HepG2 (cell line): ENCODE data around the gene GCG. TPM values are rescaled to one million over a fixed set of nuclear protein-coding genes. Genes with fewer than 3 reads are reported as not detected.

ENCODE experiments used
- HNF4G ChIP-seq, 2 experiments: sonication (generic) in 1 of 2; formaldehyde crosslinking in 1 of 2; IDR thresholded peaks; 2 replicates each; pipeline versions ENCODE4 v1.4.0 to v1.6.1; 2011 to 2020; ENCODE audit warnings: borderline replicate concordance in 2 of 2, low read depth in 2 of 2, mild to moderate bottlenecking in 2 of 2, low read length in 1 of 2, missing genetic modification reagents in 1 of 2, moderate library complexity in 1 of 2
- HNRNPK ChIP-seq: fragments of 200-400 bp; formaldehyde crosslinking; IDR thresholded peaks from 2 replicates; pipeline ENCODE4 v1.6.1; 2018; ENCODE audit warnings: low read length, low read depth, moderate library complexity, mild to moderate bottlenecking; ENCODE audit not compliant: poor library complexity, severe bottlenecking
- ISL2 ChIP-seq: sonication (generic); formaldehyde crosslinking; IDR thresholded peaks from 2 replicates; pipeline ENCODE4 v1.5.0; 2020; ENCODE audit warnings: missing genetic modification reagents
- MBD4 ChIP-seq: IDR thresholded peaks from 2 replicates; pipeline ENCODE4 v1.6.1; 2012; ENCODE audit warnings: low read length, inconsistent platforms, borderline replicate concordance
- MIXL1 ChIP-seq: IDR thresholded peaks from 2 replicates; pipeline ENCODE4 v1.6.1; 2016
- NKX3-1 ChIP-seq: sonication (generic); formaldehyde crosslinking; IDR thresholded peaks from 2 replicates; pipeline ENCODE4 v1.5.0; 2020; ENCODE audit warnings: missing genetic modification reagents
- PHF8 ChIP-seq: sonication (generic); formaldehyde crosslinking; IDR thresholded peaks from 2 replicates; pipeline ENCODE4 v1.5.0; 2020; ENCODE audit warnings: missing genetic modification reagents
- SIX4 ChIP-seq: sonication (generic); formaldehyde crosslinking; IDR thresholded peaks from 2 replicates; pipeline ENCODE4 v1.4.0; 2020; ENCODE audit warnings: missing genetic modification reagents
- TEAD3 ChIP-seq: optimal IDR thresholded peaks from 2 replicates; pipeline ENCODE3; 2016; ENCODE audit warnings: borderline replicate concordance
- ZBTB1 ChIP-seq: sonication (generic); formaldehyde crosslinking; IDR thresholded peaks from 2 replicates; pipeline ENCODE4 v1.4.0; 2020; ENCODE audit warnings: missing genetic modification reagents, borderline replicate concordance
- ZBTB43 ChIP-seq: sonication (generic); formaldehyde crosslinking; conservative IDR thresholded peaks from 2 replicates; pipeline ENCODE4 v1.4.0; 2020; ENCODE audit warnings: missing genetic modification reagents
- ZFP41 ChIP-seq: sonication (generic); formaldehyde crosslinking; IDR thresholded peaks from 2 replicates; pipeline ENCODE4 v1.4.0; 2020; ENCODE audit warnings: mild to moderate bottlenecking, missing genetic modification reagents, borderline replicate concordance
- ZHX1 ChIP-seq: sonication (generic); formaldehyde crosslinking; IDR thresholded peaks from 2 replicates; pipeline ENCODE4 v1.8.1; 2022; ENCODE audit warnings: low read depth, mild to moderate bottlenecking, missing genetic modification reagents
- ZNF253 ChIP-seq: sonication (generic); formaldehyde crosslinking; IDR thresholded peaks from 2 replicates; pipeline ENCODE4 v1.8.0; 2022; ENCODE audit warnings: mild to moderate bottlenecking, missing genetic modification reagents, borderline replicate concordance
- ZNF333 ChIP-seq: sonication (generic); formaldehyde crosslinking; IDR thresholded peaks from 2 replicates; pipeline ENCODE4 v1.4.0; 2020; ENCODE audit warnings: mild to moderate bottlenecking, missing genetic modification reagents, borderline replicate concordance
- ZNF343 ChIP-seq: sonication (generic); formaldehyde crosslinking; IDR thresholded peaks from 2 replicates; pipeline ENCODE4 v1.4.0; 2020; ENCODE audit warnings: mild to moderate bottlenecking, missing genetic modification reagents
- polyA plus RNA-seq, 8 experiments: library from polyadenylated mRNA; depleted of rRNA in 3 of 8; stranded (reverse) in 7 of 8; unstranded in 1 of 8; fragments of >200 nt; fragmentation: Illumina TruSeq in 4 of 8; extraction: Trizol in 4 of 8; gene quantifications; 2 replicates each; pipeline versions ENCODE4 v1.2.1 to v1.2.3, GENCODE V29; 2011 to 2016; ENCODE audit warnings: low read depth in 4 of 8, missing spikeins in 1 of 8, mixed read lengths in 1 of 8; ENCODE audit not compliant: insufficient read depth in 1 of 8
- total RNA-seq, 5 experiments: library from RNA; depleted of rRNA; stranded (reverse); fragments of >200 nt; fragmentation: Illumina TruSeq; extraction: Trizol; gene quantifications; 2 replicates each; pipeline ENCODE4 v1.2.3, GENCODE V29; 2016; ENCODE audit warnings: low read depth in 1 of 5
- TF ChIP-seq, protein P1 (sequence below): sonication (generic); formaldehyde crosslinking; IDR thresholded peaks from 2 replicates; pipeline ENCODE4 v1.4.0; 2020; ENCODE audit warnings: missing genetic modification reagents, borderline replicate concordance
- TF ChIP-seq, protein P2 (sequence below): IDR thresholded peaks from 2 replicates; pipeline ENCODE4 v1.6.1; 2016; ENCODE audit warnings: low read depth, missing genetic modification reagents, missing compliant biosample characterization

The GCG gene
- total and polyA plus RNA-seq, 2 of the 13 experiments (the other 11 are each of a cell fraction or from before 2014, with no cell fraction given) = not detected

DNA sequence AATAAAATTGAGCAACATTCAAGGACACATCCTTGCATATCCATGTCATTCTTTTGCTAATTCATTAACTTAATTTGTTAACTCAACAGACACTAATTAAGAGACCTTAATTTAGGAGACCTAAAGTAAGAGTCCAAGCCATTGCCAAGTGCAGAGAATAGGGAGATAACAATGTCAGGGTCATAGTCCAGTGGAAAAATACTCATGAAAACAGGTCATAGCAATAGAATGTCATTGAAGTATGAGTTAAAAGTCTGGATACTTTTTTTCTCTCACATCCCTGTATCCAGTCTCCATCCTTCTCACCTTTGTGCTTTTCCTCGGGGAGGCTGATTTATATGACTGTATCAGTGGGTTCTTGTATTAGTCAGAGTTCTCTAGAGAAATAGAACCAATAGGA is 51.5 kb downstream of the GCG start (continued):
- TF ChIP-seq ZHX1 (CRISPR knock-in tag) (no peak), ZBTB1 (no peak), ZNF333 (CRISPR knock-in tag) (no peak), HNF4G (IDR thresholded peaks at IDR 0.05; ENCODE audit: borderline replicate concordance, low read depth, low read length) (peak; percentile 68), HNF4G (CRISPR knock-in tag; IDR thresholded peaks at IDR 0.05; ENCODE audit: borderline replicate concordance, low read depth) (no peak), ISL2 (CRISPR knock-in tag) (peak; percentile 48; the same call in 1 of the 2 replicates), NKX3-1 (CRISPR knock-in tag) (no peak), HNRNPK (no peak), MBD4 (no peak; the same call in 1 of the 2 replicates), ZNF343 (no peak), ZFP41 (CRISPR knock-in tag) (no peak), MIXL1 (CRISPR knock-in tag) (0 out of 2 replicates have a peak, but pooled peaks have one; percentile 40), TEAD3 (no peak), PHF8 (CRISPR knock-in tag) (no peak), ZNF253 (CRISPR knock-in tag) (no peak), SIX4 (CRISPR knock-in tag) (0 out of 2 replicates have a peak, but pooled peaks have one; percentile 14), ZBTB43 (CRISPR knock-in tag) (no peak)
- TF ChIP-seq, protein P1, sequence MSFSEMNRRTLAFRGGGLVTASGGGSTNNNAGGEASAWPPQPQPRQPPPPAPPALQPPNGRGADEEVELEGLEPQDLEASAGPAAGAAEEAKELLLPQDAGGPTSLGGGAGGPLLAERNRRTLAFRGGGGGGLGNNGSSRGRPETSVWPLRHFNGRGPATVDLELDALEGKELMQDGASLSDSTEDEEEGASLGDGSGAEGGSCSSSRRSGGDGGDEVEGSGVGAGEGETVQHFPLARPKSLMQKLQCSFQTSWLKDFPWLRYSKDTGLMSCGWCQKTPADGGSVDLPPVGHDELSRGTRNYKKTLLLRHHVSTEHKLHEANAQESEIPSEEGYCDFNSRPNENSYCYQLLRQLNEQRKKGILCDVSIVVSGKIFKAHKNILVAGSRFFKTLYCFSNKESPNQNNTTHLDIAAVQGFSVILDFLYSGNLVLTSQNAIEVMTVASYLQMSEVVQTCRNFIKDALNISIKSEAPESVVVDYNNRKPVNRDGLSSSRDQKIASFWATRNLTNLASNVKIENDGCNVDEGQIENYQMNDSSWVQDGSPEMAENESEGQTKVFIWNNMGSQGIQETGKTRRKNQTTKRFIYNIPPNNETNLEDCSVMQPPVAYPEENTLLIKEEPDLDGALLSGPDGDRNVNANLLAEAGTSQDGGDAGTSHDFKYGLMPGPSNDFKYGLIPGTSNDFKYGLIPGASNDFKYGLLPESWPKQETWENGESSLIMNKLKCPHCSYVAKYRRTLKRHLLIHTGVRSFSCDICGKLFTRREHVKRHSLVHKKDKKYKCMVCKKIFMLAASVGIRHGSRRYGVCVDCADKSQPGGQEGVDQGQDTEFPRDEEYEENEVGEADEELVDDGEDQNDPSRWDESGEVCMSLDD (CRISPR knock-in tag) = no peak
- TF ChIP-seq, protein P2, sequence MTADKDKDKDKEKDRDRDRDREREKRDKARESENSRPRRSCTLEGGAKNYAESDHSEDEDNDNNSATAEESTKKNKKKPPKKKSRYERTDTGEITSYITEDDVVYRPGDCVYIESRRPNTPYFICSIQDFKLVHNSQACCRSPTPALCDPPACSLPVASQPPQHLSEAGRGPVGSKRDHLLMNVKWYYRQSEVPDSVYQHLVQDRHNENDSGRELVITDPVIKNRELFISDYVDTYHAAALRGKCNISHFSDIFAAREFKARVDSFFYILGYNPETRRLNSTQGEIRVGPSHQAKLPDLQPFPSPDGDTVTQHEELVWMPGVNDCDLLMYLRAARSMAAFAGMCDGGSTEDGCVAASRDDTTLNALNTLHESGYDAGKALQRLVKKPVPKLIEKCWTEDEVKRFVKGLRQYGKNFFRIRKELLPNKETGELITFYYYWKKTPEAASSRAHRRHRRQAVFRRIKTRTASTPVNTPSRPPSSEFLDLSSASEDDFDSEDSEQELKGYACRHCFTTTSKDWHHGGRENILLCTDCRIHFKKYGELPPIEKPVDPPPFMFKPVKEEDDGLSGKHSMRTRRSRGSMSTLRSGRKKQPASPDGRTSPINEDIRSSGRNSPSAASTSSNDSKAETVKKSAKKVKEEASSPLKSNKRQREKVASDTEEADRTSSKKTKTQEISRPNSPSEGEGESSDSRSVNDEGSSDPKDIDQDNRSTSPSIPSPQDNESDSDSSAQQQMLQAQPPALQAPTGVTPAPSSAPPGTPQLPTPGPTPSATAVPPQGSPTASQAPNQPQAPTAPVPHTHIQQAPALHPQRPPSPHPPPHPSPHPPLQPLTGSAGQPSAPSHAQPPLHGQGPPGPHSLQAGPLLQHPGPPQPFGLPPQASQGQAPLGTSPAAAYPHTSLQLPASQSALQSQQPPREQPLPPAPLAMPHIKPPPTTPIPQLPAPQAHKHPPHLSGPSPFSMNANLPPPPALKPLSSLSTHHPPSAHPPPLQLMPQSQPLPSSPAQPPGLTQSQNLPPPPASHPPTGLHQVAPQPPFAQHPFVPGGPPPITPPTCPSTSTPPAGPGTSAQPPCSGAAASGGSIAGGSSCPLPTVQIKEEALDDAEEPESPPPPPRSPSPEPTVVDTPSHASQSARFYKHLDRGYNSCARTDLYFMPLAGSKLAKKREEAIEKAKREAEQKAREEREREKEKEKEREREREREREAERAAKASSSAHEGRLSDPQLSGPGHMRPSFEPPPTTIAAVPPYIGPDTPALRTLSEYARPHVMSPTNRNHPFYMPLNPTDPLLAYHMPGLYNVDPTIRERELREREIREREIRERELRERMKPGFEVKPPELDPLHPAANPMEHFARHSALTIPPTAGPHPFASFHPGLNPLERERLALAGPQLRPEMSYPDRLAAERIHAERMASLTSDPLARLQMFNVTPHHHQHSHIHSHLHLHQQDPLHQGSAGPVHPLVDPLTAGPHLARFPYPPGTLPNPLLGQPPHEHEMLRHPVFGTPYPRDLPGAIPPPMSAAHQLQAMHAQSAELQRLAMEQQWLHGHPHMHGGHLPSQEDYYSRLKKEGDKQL (CRISPR knock-in tag) = no peak
